MG63 (cell line): Measurements from ENCODE around the gene LRMDA. TPM values are rescaled to one million over a fixed set of nuclear protein-coding genes. Genes with fewer than 3 reads are reported as not detected.
A peak's percentile ranks its signal among the peaks of the same experiment; 100 is the strongest.

Experiments used
- DNase-seq: peaks from one replicate; pipeline ENCODE4 v3.0.0-alpha.2; 2020
- H3K27me3 ChIP-seq: fragments of 250-450 bp; sonication (Bioruptor Pico); 2 replicates; pipeline ENCODE4 v1.5.1; 2020; ENCODE audit warnings: mild to moderate bottlenecking, moderate library complexity
- H3K36me3 ChIP-seq: fragments of 250-450 bp; sonication (Bioruptor Pico); 2 replicates; pipeline ENCODE4 v1.5.1; 2020; ENCODE audit warnings: mild to moderate bottlenecking, moderate library complexity
- H3K4me3 ChIP-seq: fragments of 250-450 bp; sonication (Bioruptor Pico); 2 replicates; pipeline ENCODE4 v1.5.1; 2020; ENCODE audit warnings: mild to moderate bottlenecking, moderate library complexity
- H3K9me3 ChIP-seq: fragments of 250-450 bp; sonication (Bioruptor Pico); 2 replicates; pipeline ENCODE4 v1.5.1; 2020; ENCODE audit warnings: mild to moderate bottlenecking, moderate library complexity
- total RNA-seq: library from RNA; depleted of rRNA; stranded (reverse); fragments of >200 nt; shearing (Covaris generic); gene quantifications from 2 replicates; pipeline ENCODE4 v1.2.3, GENCODE V29; 2014; ENCODE audit warnings: low replicate concordance

Gene LRMDA
- total RNA-seq, 1 experiment from 2014 or later, result 1.3 TPM

- H3K9me3 ChIP-seq, result no peaks in the 10 kb centered on the region
- H3K27me3 ChIP-seq, result no peaks in the 10 kb centered on the region
- H3K36me3 ChIP-seq, result no peaks in the 10 kb centered on the region
- no peak for DNase-seq
- no peak overlapping the region for H3K4me3 ChIP-seq
Observed at GRCh38 chr10:75475460-75476182, 44.2 kb downstream of the LRMDA start.

- no peaks in the 10 kb centered on the region for H3K9me3 ChIP-seq
- no peaks in the 10 kb centered on the region for H3K36me3 ChIP-seq
- H3K27me3 ChIP-seq, result no peaks in the 10 kb centered on the region
- no peak overlapping the region for H3K4me3 ChIP-seq
- DNase-seq, result no peak
Observed at GRCh38 chr10:75476569-75476968, 45.1 kb downstream of the LRMDA start.

- no peaks in the 10 kb centered on the region for H3K36me3 ChIP-seq
- no peak for DNase-seq
- H3K27me3 ChIP-seq, result no peaks in the 10 kb centered on the region
- no peaks in the 10 kb centered on the region for H3K9me3 ChIP-seq
- no peak overlapping the region for H3K4me3 ChIP-seq
Observed at GRCh38 chr10:75476985-75477384, 45.6 kb downstream of the LRMDA start.

GRCh38 chr10:75477680-75478079 is 46.3 kb downstream of the LRMDA start:
- no peak for DNase-seq
- H3K4me3 ChIP-seq, result no peak overlapping the region
- H3K36me3 ChIP-seq, result no peaks in the 10 kb centered on the region
- H3K9me3 ChIP-seq, result no peaks in the 10 kb centered on the region
- H3K27me3 ChIP-seq, result no peaks in the 10 kb centered on the region

- Histone ChIP-seq H3K36me3 (no peaks in the 10 kb centered on the region), H3K9me3 (no peaks in the 10 kb centered on the region), H3K27me3 (no peaks in the 10 kb centered on the region), H3K4me3 (no peak overlapping the region)
- no peak for DNase-seq
Observed at GRCh38 chr10:75480374-75480773, 49.0 kb downstream of the LRMDA start.

- no peak overlapping the region for H3K4me3 ChIP-seq
- H3K36me3 ChIP-seq, result no peaks in the 10 kb centered on the region
- no peaks in the 10 kb centered on the region for H3K27me3 ChIP-seq
- DNase-seq, result no peak
- no peaks in the 10 kb centered on the region for H3K9me3 ChIP-seq
Observed at GRCh38 chr10:75483188-75483587, 51.8 kb downstream of the LRMDA start.

GRCh38 chr10:75484717-75485116 is 53.3 kb downstream of the LRMDA start:
- no peaks in the 10 kb centered on the region for H3K9me3 ChIP-seq
- no peaks in the 10 kb centered on the region for H3K36me3 ChIP-seq
- H3K27me3 ChIP-seq, result no peaks in the 10 kb centered on the region
- no peak overlapping the region for H3K4me3 ChIP-seq
- no peak for DNase-seq

GRCh38 chr10:75486591-75486990 is 55.2 kb downstream of the LRMDA start:
- no peaks in the 10 kb centered on the region for H3K9me3 ChIP-seq
- no peak overlapping the region for H3K4me3 ChIP-seq
- no peak for DNase-seq
- no peaks in the 10 kb centered on the region for H3K36me3 ChIP-seq
- H3K27me3 ChIP-seq, result no peaks in the 10 kb centered on the region

- no peak for DNase-seq
- Histone ChIP-seq H3K36me3 (no peaks in the 10 kb centered on the region), H3K27me3 (no peaks in the 10 kb centered on the region), H3K4me3 (no peak overlapping the region), H3K9me3 (no peaks in the 10 kb centered on the region)
Observed at GRCh38 chr10:75487087-75487754, 55.8 kb downstream of the LRMDA start.

- no peak overlapping the region for H3K4me3 ChIP-seq
- no peaks in the 10 kb centered on the region for H3K9me3 ChIP-seq
- H3K27me3 ChIP-seq, result no peaks in the 10 kb centered on the region
- no peak for DNase-seq
- H3K36me3 ChIP-seq, result no peaks in the 10 kb centered on the region
Observed at GRCh38 chr10:75487755-75488125, 56.3 kb downstream of the LRMDA start.

- Histone ChIP-seq H3K27me3 (no peaks in the 10 kb centered on the region), H3K4me3 (no peak overlapping the region), H3K36me3 (no peaks in the 10 kb centered on the region), H3K9me3 (no peaks in the 10 kb centered on the region)
- DNase-seq, result no peak
Observed at GRCh38 chr10:75492173-75492925, 60.9 kb downstream of the LRMDA start.

- no peak overlapping the region for H3K4me3 ChIP-seq
- no peak for DNase-seq
- H3K27me3 ChIP-seq, result no peaks in the 10 kb centered on the region
- no peaks in the 10 kb centered on the region for H3K36me3 ChIP-seq
- no peaks in the 10 kb centered on the region for H3K9me3 ChIP-seq
Observed at GRCh38 chr10:75493464-75493863, 62.0 kb downstream of the LRMDA start.

GRCh38 chr10:75495434-75496190 is 64.2 kb downstream of the LRMDA start:
- Histone ChIP-seq H3K4me3 (no peak overlapping the region), H3K27me3 (no peaks in the 10 kb centered on the region), H3K36me3 (no peaks in the 10 kb centered on the region), H3K9me3 (no peaks in the 10 kb centered on the region)
- no peak for DNase-seq

- H3K4me3 ChIP-seq, result no peak overlapping the region
- no peak for DNase-seq
- H3K9me3 ChIP-seq, result no peaks in the 10 kb centered on the region
- H3K27me3 ChIP-seq, result no peaks in the 10 kb centered on the region
- no peaks in the 10 kb centered on the region for H3K36me3 ChIP-seq
Observed at GRCh38 chr10:75496191-75496567, 64.8 kb downstream of the LRMDA start.

- no peaks in the 10 kb centered on the region for H3K27me3 ChIP-seq
- no peak overlapping the region for H3K4me3 ChIP-seq
- H3K36me3 ChIP-seq, result no peaks in the 10 kb centered on the region
- peak; percentile 44 for DNase-seq
- no peaks in the 10 kb centered on the region for H3K9me3 ChIP-seq
Observed at GRCh38 chr10:75497997-75498883, 66.8 kb downstream of the LRMDA start.

GRCh38 chr10:75498884-75499350 is 67.5 kb downstream of the LRMDA start:
- H3K27me3 ChIP-seq, result no peaks in the 10 kb centered on the region
- no peak for DNase-seq

More at GRCh38 chr10:75498884-75499350, 67.5 kb downstream of the LRMDA start:
- Histone ChIP-seq H3K36me3 (no peaks in the 10 kb centered on the region), H3K4me3 (no peak overlapping the region), H3K9me3 (no peaks in the 10 kb centered on the region)
